Hepatocyte (in vitro differentiated cells): Measurements from ENCODE around the gene CTH. TPM values are rescaled to one million over a fixed set of nuclear protein-coding genes. Genes with fewer than 3 reads are reported as not detected.

ENCODE experiments used
- DNase-seq: peaks from one replicate; pipeline ENCODE4 v3.0.0-alpha.2; 2016; ENCODE audit warnings: low spot score
- H2AFZ ChIP-seq: fragments of 200-600 bp; sonication (generic); 2 replicates; pipeline ENCODE4 v1.6.0; 2016; ENCODE audit warnings: antibody characterized with exemption, mild to moderate bottlenecking
- H3K27ac ChIP-seq: fragments of 200-600 bp; sonication (generic); 2 replicates; pipeline ENCODE4 v1.5.1; 2016; ENCODE audit warnings: mild to moderate bottlenecking
- H3K27me3 ChIP-seq: fragments of 200-600 bp; sonication (generic); 2 replicates; pipeline ENCODE4 v1.6.1; 2016
- H3K36me3 ChIP-seq: fragments of 200-600 bp; sonication (generic); replicated peaks from 2 replicates; pipeline ENCODE4 v1.5.1; 2016; ENCODE audit warnings: low read depth; ENCODE audit not compliant: insufficient read depth
- H3K4me1 ChIP-seq: fragments of 200-600 bp; sonication (generic); 2 replicates; pipeline ENCODE4 v1.5.1; 2016; ENCODE audit warnings: mild to moderate bottlenecking, moderate library complexity; ENCODE audit not compliant: insufficient read depth
- H3K4me2 ChIP-seq: fragments of 200-600 bp; sonication (generic); 2 replicates; pipeline ENCODE4 v1.6.0; 2016
- H3K4me3 ChIP-seq: fragments of 200-600 bp; sonication (generic); 2 replicates; pipeline ENCODE4 v1.5.1; 2016; ENCODE audit warnings: mild to moderate bottlenecking
- H3K79me2 ChIP-seq: fragments of 200-600 bp; sonication (generic); 2 replicates; pipeline ENCODE4 v1.6.0; 2017; ENCODE audit warnings: mild to moderate bottlenecking
- H3K9me2 ChIP-seq: fragments of 200-600 bp; sonication (generic); replicated peaks from 2 replicates; pipeline ENCODE4 v1.6.0; 2017; ENCODE audit warnings: mild to moderate bottlenecking; ENCODE audit not compliant: insufficient read depth
- H3K9me3 ChIP-seq: fragments of 200-600 bp; sonication (generic); 2 replicates; pipeline ENCODE4 v1.5.1; 2016; ENCODE audit warnings: low read depth, mild to moderate bottlenecking
- H4K20me1 ChIP-seq: fragments of 200-600 bp; sonication (generic); 2 replicates; pipeline ENCODE4 v1.6.0; 2016; ENCODE audit warnings: mild to moderate bottlenecking; ENCODE audit not compliant: insufficient read depth, poor library complexity, severe bottlenecking
- CTCF ChIP-seq: fragments of 200-600 bp; sonication (generic); IDR thresholded peaks from 2 replicates; pipeline ENCODE4 v1.5.1; 2016; ENCODE audit warnings: antibody characterized with exemption, mild to moderate bottlenecking; ENCODE audit not compliant: poor library complexity
- EZH2 ChIP-seq: fragments of 200-600 bp; sonication (generic); IDR thresholded peaks from 2 replicates; pipeline ENCODE4 v1.6.1; 2016; ENCODE audit warnings: antibody characterized with exemption, mild to moderate bottlenecking, borderline replicate concordance
- EZH2phosphoT487 ChIP-seq: fragments of 200-600 bp; sonication (generic); IDR thresholded peaks from one replicate; pipeline ENCODE4 v1.6.1; 2018; ENCODE audit warnings: antibody characterized with exemption, mild to moderate bottlenecking, low read depth, moderate library complexity; ENCODE audit not compliant: unreplicated experiment, severe bottlenecking
- WGBS: methylation state at CpG from one replicate; pipeline ENCODE4 v1.1.6; 2016; ENCODE audit warnings: low lambda C conversion rate; ENCODE audit errors: missing lambda C conversion rate; 5-methylcytosine and 5-hydroxymethylcytosine counted together
- polyA plus RNA-seq: library from polyadenylated mRNA; unstranded; fragments of >200 nt; fragmentation: Nextera tagmentation; extraction: Ambion mirVana; gene quantifications from 2 replicates; pipeline ENCODE4 v1.2.1, GENCODE V29; 2016
- small RNA-seq: library from RNA; depleted of rRNA; stranded (forward); fragments of <200 nt; gene quantifications from one replicate; pipeline ENCODE3, GENCODE V24; 2014
- total RNA-seq: library from RNA; depleted of rRNA; stranded (reverse); fragments of >200 nt; gene quantifications from 2 replicates; pipeline ENCODE4 v1.2.3, GENCODE V29; 2014

Gene CTH
- total and polyA plus RNA-seq, 2 experiments from 2014 or later, result 11.7 to 22.6 TPM

- H3K4me1 ChIP-seq, result no peaks in the 10 kb centered on the region
- no peak overlapping the region for H2AFZ ChIP-seq
- H3K4me2 ChIP-seq, result no peak overlapping the region
- H3K27me3 ChIP-seq, result no peaks in the 10 kb centered on the region
- H3K9me3 ChIP-seq, result no peaks in the 10 kb centered on the region
- no peaks in the 10 kb centered on the region for H3K36me3 ChIP-seq
- TF ChIP-seq CTCF (peak; percentile 61), EZH2 (no peak), EZH2phosphoT487 (no peak)
- no peaks in the 10 kb centered on the region for H3K79me2 ChIP-seq
- H3K27ac ChIP-seq, result no peak overlapping the region
- no peaks in the 10 kb centered on the region for H3K9me2 ChIP-seq
- DNase-seq, result peak; percentile 42
- H4K20me1 ChIP-seq, result no peaks in the 10 kb centered on the region
- H3K4me3 ChIP-seq, result no peak overlapping the region
- 25% methylated on average over 6 of the region's 6 CpGs for WGBS
Observed at GRCh38 chr1:70487910-70488665, 77.0 kb downstream of the CTH start.

Small RNAs within 50 kb of the gene (small RNA-seq; reads per million reads assigned to genes)
- not detected for gene RF00017

Other genes starting within 250 kb of the CTH start
- 23.0 and 24.4 TPM in 2 replicates for gene LRRC40, start 205.7 kb upstream of the CTH start, total RNA-seq
- 9.7 and 11.2 TPM in 2 replicates for gene LRRC40, start 205.7 kb upstream of the CTH start, polyA plus RNA-seq
- 149 and 185 TPM in 2 replicates for gene SRSF11, start 189.9 kb upstream of the CTH start, total RNA-seq
- gene SRSF11, start 189.9 kb upstream of the CTH start, polyA plus RNA-seq, result 161 and 189 TPM in 2 replicates
- 25.1 and 26.5 TPM in 2 replicates for gene ANKRD13C, start 56.5 kb upstream of the CTH start, total RNA-seq
- 13.7 and 14.9 TPM in 2 replicates for gene ANKRD13C, start 56.5 kb upstream of the CTH start, polyA plus RNA-seq